Endothelial cell of umbilical vein (primary cell): ENCODE data around the gene UQCRC1.

ENCODE experiments used
- CTCF ChIP-seq, 2 donors: IDR thresholded peaks; 1 replicate in 1 of 2; 2 replicates in 1 of 2; pipeline ENCODE4 v1.5.1; 2011; ENCODE audit warnings: low read length in 2 of 2, mild to moderate bottlenecking in 2 of 2, moderate library complexity in 2 of 2, control low read depth in 1 of 2, inconsistent platforms in 1 of 2, low read depth in 1 of 2; ENCODE audit not compliant: insufficient read depth in 1 of 2; ENCODE audit errors: extremely low read depth in 1 of 2
- MAX ChIP-seq: IDR thresholded peaks from 2 replicates; pipeline ENCODE4 v1.6.1; 2011; ENCODE audit not compliant: insufficient read depth, insufficient read length
- POLR2A ChIP-seq: IDR thresholded peaks from 2 replicates; pipeline ENCODE4 v1.6.1; 2012; ENCODE audit warnings: low read depth, mild to moderate bottlenecking, control low read depth, low read length
- POLR2AphosphoS5 ChIP-seq: IDR thresholded peaks from 2 replicates; pipeline ENCODE4 v1.6.1; 2012; ENCODE audit warnings: low read depth, mild to moderate bottlenecking, control low read depth, low read length, moderate library complexity; ENCODE audit not compliant: insufficient read depth

- TF ChIP-seq CTCF (IDR thresholded peaks at IDR 0.05; ENCODE audit: extremely low read depth in 1 of 2, insufficient read depth in 1 of 2, low read depth in 1 of 2, low read length in 2 of 2) = no peak
- TF ChIP-seq POLR2A = no peak
- TF ChIP-seq POLR2AphosphoS5 = no peak
- no peak for TF ChIP-seq MAX
Measured at GRCh38 chr3:48630833-48631232, 21.4 kb upstream of the UQCRC1 start.
